ENCODE results near the gene CCDC73.
"Not testable (repeated sequence)": the region's sequence is repeated elsewhere in the genome, so short reads cannot be mapped to it uniquely, and the experiment has no call there.

CCDC73 gene

DNA sequence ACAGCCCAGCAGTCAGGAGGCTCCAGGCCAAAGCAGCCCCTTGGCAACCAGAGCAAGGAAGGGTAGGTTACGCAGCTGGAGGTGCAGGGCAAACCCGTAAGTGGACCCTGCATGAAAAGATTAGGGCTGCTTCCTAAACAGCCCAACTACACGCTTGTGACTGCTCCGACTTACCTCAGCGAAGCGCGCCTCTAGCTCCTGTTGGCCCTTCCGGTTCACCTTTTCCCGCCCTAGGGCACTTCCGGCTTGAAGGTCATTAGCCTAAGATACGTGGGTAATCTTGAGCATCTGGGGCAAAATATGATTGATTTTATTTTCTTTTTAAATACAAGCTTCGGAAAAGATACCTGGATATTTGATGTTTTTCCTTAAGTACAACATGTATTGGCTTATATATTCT, at the start of gene CCDC73:
CCDC73 (minus strand) TSS at position 224 of the 400 bp plus-strand sequence. CDS start 34,419 bp downstream, outside the sequence.
- DNase-seq = no peak

DNA sequence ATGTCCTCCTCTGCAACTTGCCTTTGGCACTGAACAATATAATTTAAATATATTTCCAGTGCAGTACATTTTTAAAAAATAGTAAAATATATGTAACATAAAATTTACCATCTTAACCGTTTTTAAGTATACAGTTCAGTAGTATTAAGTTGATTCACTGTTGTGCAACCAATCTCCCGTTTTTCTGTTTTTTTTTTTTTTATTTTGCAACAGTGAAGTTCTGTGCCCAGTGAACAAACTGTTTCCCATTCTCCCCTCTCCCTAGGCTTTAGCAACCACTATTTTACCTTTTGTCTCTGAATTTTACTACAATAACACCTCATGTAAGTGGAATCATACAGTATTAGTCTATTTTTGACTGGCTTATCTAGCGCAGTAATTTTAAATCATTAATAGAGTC, 49.1 kb upstream of the CCDC73 start:
- DNase-seq = no peak

DNA sequence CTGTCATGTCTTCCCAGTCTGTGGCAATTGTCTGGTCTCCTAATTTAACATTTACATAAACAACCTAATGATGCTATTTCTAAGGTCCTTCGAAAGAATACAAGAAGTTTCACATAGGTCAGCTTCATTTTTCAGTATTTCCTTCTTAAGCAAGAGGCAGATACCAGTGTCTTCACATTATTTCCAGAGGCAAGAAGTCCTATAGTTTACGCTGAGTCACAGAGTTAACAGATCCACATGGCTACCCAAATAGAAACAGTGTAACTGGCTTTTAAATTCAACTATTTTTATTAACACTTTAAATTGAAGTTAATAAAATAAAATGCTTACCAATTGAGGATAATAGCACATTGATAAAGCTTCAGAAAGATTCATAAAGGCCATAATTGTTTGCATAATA, 46.1 kb upstream of the CCDC73 start:
- no peak for DNase-seq

DNA sequence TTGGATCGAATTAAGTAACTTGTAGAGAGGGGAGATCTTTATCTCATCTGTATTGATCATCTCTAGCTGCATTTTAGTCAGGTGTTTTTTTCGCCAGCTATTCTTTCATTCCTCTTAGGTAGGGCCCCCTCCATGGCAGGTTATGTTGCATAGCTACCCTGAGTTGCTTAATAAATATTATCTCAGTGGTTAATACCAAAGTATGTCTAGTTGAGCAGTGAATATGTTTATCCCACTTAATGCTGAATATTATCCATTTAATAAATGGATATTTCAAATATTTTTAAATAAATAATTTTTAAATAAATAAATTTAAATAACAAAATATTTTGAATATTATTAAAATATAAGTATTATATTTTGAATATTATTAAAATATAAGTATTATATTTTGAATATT, 44.8 kb upstream of the CCDC73 start:
- no peak for DNase-seq

DNA sequence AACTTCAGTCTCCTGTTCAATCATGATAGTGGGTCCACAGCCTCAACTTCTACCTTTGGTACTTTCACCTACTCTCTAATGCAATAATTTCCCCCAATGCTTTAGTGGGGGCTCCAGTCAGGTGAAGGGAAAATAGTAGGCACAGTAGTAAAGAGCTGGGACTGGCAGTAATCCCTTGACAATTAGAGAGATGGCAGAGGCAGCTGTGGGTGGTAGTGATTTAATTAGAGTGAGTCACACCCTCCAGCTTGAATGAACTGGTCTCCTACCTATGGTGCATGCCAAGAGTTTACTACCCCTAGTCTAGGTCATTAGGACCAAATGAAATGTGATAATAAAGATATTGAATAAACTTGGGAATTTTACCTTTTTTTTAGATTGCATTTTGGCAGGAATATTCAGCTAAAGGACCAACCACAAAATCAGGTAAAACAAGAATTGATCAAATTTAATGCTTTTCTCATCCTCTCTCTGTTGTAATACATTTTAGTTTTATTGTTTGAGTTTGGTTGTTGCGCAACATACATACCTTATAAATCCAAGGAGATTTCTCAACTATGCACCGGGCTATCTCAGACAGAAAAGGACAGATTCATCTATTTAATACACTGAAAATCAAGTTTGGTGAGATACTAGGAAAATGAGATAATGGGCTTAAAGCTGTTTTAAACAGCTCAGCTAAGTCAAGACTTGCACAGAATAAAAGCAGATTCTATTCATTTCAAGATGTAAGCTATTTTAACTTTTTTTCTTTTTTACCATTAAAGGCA, 44.2 kb upstream of the CCDC73 start:
- DNase-seq = no peak

DNA sequence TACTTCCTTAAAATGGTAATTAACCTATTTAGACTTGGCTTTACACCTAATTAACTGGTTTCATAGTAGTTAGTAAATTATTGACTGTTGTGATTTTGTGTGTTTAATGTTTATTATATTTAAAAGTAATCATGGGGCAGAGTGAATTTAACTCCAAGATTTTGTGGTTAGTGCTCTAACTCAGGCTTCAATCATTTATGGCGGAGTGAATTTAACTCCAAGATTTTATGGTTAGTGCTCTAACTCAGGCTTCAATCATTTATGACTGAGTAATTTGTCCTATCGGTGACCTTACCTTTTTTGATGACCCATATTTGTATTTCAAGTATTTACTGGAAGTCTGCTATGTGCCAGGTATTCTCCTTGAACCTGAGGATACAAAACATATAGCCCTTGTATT, 42.5 kb upstream of the CCDC73 start:
- no peak for DNase-seq

DNA sequence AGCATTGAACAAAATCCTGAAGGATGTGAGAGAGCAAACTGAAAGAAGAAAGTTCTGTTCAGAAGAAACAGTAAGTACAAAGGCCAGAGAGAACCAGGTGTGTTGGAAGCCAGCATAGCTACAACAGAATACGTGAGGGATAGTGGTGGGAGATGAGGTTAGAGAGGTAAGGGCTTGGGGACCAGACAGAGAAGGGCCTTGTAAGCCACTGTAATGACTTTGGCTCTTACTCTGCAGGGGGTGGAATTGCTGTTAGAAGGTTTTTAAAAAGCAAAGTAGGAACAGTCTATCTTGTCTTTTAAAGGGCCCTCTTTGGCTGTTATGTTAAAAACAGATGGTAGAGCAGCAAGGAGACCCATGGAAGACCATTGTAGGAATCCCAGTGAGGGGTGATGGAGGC, 39.5 kb upstream of the CCDC73 start:
- no peak for DNase-seq

DNA sequence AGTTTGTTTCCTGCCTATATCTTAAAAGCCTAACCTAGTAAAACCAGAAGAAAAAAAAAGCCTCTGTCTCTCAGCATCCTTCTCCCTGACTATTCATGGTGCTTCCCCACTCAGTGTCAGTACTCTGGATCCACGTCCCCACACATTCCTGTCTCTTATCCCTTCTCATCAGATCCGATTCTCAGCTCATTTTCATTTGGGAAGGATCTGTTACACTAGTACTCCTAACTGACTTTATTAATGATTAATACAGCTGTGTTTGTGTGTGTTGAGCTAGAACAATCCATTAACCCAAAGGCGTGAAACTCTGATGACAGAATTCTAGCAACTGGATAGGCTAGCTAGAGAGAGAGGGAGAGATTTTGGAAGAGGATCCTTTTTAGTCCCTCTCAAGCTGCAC, 36.8 kb upstream of the CCDC73 start:
- no peak for DNase-seq

DNA sequence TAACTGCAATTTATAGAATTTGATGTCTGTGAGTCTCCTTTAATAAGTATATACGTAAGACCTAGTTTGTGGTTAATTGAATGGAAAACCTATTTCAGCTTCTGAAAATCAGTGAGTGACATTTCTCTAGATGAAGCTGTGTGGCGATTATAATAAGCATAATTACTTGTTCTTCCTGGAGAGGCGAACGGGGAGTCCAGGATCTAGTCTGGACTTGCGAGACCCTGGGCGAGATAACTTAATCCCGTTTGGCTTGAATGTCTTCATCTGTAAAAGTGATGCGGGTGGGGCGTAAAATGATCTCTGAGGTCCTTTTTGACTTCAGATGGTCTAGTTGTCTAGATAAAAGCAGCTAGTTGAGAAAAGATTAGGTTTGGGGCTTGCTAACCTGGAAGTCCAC, 36.3 kb upstream of the CCDC73 start:
- DNase-seq = no peak

DNA sequence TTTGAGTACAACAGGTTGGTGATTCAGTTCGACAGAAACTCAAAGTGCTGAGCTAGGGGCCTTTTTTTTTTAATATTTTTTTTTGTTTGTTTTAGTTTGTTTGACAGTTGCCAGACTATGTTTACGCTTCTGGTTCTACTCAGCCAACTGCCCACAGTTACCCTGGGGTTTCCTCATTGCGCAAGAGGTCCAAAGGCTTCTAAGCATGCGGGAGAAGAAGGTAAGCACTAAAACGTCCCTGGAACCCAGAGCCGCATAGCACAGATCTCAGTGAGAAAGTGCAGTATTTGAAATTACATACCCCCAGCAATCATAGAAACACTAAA, 35.9 kb upstream of the CCDC73 start:
- no peak for DNase-seq

DNA sequence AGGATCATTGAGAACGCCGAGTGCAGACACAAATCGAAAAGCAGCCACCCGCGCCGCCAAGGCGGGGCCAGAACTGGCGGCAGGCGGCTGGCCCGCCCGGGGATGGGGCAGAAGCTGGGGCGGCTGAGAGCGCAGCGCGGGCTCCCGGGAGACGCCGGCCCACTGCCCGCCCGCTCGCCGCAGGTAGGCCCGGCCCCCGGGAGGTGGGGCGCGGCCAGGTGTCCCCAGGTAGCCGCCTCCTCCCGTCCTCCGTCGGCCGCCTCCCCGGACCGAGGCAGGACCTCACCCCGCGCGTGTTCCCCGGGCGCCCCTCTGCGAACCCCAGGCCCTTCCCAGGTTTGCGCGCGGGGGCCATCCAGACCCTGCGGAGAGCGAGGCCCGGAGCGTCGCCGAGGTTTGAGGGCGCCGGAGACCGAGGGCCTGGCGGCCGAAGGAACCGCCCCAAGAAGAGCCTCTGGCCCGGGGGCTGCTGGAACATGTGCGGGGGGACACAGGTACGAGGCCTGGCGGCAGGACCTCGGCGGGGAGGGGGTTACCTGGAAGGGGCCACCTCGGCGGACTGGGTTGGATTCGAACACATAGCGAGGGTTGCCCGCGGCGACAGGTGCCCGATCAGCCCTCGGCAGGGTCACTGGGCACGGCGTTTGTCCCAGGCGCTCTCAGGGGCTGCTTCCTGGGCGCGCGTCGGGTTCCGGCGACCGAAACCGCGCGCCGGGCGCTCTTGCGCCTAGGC, 35.4 kb upstream of the CCDC73 start, which contains the start of gene PRRG4:
PRRG4 (plus strand) TSS at position 248 of the 733 bp plus-strand sequence. CDS start 603 bp downstream, outside the sequence.
- peak; percentile 9 to 45 for DNase-seq

DNA sequence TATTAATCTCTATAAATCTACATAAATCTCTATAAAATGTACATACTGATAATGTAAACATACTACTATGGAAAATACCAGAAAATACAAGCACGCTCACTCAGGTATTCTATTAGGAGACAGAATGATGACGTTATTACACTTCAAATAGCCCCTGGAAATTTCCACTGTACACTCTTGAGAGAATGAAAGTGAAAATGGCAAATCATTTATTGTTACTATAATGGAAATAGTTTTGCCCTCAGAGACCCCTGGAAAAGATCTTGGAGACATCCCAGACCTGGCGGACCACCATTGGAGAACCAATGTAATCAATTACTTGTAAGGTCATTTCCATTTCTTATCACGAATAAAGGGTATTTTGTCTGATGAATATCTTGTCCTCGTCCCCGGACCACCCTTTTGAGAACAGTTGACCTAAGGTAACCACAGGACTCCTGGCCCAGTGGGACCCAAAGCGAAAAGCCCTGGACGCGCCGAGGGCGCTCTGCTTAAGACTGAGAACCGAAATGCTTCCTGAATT, 34.8 kb upstream of the CCDC73 start:
- DNase-seq = no peak

DNA sequence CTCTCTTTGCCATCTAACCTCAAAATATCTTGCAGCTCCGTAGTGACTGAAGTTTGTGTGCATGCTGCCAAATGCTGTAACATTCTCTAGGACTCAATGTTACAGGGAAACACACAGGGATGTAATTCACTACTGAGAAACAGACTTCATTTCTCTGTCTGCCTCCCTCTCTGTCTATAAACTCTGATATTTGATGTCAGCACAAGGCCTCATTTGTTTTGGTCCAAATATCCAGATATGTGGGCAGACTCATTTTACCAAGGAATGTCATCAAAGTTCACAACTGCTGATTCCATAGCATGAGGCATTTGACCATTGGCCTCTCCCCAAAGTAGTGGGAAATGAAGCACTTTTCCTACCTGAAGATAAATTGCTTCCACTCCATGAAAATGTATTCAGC, 32.8 kb upstream of the CCDC73 start:
- no peak for DNase-seq

DNA sequence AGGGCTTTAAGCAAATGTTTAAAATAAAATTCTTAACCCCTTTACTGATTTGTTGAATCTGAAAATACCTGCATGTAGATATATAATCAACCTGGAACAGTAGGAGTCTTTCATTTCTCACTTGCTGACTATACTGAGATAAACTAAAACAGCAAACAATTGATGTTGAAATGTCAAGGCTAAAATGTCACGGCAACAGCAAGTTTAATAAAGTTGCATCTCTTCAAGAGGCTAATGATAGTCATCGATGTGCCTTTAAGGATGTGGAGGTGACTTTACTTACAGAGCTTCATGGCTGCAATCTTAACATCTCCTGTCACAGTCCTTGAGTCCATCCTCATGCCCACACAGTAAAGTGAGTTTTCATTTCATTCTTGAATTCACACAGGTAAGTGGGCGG, 31.7 kb upstream of the CCDC73 start:
- no peak for DNase-seq

DNA sequence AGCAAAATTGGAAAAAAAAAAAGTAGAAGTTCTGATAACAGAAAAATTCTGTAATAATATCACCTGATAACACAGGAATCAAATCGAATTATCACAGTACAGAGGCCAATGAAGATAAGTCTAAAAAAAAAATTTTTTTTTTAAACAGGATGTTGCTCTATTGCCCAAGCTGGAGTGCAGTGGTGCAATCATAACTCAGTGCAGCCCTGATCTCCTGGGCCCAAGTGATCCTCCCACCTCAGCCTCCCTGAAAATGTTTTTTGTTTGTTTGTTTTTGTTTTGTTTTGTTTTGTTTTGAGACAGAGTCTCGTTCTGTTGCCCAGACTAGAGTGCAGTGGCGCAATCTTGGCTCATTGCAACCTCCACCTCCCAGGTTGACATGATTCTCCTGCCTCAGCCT, 29.2 kb upstream of the CCDC73 start:
- DNase-seq = not testable (repeated sequence)

DNA sequence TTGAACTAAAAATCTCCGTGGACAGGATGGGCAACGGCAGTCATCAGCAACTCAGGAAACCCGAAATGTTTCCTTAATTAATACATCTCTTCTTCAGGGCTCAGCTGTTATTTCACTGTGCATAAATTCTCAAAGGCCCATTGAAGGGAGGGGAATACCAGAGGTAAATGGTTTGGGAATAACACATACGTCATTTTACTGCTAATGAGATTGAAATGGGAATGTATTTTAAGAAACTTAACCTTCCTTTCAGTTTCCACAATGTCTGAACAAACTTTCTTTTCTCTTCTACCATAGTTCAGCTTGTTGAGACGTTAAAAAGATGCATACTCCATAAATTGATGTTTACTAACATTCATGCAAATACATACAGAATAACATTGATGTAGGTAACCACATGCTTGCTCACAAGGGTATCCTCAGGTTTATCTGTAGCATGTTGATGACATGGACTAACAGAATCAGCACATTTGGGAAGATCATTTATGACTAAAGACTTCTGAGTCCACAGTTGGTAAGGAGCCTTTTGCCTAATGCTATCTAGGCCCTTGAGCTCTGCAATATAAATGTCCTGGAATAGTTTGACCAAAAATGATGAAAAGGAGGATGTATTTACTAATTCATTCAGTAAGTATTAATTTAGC, 27.6 kb upstream of the CCDC73 start:
- no peak for DNase-seq

DNA sequence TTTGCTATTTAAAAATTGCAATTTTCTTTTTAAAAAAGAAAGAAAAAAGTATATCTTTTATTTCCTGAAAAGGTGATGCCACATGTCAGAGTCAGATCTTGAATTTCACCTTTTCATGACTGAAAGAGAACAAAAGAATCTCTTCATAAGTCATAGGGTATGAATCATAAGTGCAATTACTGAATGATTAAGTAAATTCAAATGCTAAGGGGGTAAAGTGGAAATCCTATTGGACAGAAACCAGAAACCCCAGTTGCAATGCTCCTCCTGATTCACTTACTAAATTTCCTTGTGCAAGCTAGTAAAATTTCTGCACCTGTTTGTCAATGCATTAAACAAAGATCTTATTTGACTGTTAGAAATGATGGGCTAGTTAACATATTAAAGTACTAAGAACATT, 27.1 kb upstream of the CCDC73 start:
- DNase-seq = no peak

DNA sequence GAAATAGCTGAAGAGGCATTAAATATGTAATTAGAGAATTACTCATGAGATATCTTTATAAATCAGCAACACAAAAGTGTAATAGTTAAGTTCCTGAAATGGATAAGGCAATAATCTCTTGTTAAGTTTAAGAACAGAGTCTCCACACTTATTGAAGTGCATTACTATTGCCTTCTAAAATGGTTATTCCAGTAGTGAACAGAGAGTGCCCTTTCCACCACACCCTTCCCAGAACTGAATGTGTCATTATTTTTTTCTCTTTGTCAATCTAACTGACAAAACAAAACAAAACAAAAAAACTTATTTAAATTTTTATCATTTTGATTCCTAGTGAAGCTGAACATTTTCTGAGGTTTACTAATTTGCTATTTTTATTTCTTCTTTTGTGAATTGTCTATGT, 26.0 kb upstream of the CCDC73 start:
- DNase-seq = no peak

DNA sequence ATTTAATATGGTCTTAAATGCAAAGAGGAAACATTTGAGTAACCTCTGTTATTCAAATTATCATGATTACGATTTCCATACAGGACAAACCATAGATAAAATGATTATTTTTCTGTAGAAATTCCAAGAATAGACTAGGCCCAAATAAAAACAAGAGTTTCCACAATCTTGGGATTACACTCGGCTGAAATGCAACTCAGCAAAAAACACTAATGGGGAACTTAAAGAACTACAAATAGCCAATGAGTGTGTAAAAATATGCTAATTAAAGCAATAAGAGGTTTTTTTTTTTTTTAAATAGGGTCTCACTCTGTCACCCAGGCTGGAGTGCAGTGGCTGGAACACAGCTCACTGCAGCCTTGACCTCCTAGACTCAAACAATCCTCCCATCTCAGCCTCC, 24.7 kb upstream of the CCDC73 start:
- DNase-seq = no peak

DNA sequence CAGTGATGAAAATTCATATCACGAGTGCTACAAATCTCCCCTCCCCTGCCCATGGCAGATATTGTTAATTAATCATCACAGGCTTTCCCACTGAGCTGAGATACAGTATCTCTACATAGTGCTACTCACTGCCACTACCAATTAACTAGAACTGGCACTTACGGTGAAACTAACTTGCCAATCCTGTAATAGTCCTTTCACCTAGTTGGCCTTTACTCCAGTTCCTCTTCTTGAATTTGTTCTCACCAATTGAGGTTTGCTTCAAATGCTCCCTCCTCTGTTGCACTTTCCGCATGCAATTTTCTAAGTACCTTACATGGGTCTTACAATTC, 23.4 kb upstream of the CCDC73 start:
- no peak for DNase-seq

DNA sequence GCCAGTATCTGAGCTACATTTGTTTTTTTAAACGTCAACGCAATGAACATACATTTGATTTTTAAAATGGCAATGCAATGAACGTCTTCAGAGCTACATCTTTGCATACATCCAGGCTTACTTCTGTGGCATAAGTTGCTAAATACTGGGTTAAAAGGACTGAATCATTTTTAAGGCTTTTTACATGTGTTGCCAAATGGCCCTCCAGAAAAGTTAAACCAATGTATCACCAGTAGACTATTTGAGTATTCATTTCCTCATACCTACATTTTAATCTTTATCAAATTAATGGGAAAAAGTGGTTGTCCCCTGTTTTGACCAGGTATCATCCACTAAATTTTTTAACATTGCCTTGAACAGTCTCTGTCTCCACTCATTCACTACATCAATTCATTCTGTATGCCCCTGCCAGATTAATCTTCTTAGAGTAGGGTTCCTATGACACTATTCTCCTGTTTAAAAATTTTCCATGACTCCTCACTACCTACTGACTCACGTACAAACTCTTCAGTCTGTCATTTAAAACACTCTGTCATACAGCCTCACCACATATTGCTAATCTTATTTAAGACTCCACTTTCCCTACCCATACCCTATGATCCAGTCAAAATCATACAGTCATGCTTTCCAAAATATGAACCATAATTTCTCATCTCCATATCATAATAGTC, 22.9 kb upstream of the CCDC73 start:
- no peak for DNase-seq

DNA sequence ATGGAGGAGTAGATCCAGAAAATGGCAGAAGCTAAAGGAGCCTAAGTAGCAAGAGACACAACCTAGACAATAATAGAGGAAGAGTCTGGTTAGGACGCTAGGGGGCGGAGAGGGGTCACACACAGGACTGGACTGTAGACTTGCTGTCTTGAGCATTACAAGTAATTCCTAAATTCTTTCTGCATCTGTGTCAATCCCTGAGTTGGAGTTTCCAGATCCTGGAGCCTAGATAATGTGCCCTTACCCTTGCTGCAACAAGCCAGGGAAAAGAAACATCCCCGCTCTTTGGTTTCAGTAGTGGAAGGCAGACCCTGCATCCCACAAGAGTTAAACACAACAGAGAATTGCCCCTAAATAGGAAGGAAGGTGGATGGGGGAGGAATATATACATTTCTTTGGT, 14.9 kb upstream of the CCDC73 start:
- DNase-seq = peak; percentile 17 to 38

DNA sequence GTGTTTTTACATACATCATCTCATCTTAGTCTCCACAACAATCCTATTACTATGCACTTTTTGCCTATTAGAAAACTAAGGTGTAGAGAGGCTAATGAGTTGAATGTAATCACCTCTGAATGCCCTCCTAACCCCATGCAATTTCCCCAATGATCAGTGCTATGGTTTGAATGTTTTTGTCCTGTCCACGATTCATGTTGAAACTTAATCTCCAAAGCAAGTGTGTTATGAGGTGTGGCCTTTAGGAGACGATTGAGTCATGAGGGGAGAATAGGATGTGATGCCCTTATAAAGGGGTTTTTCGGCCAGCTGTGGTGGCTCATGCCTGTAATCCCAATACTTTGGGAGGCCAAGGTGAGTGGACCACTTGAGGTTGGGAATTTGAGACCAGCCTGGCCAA, 2.0 kb upstream of the CCDC73 start:
- DNase-seq = no peak

Measured in stimulated activated CD4-positive, alpha-beta T cell treated with anti-CD3 and anti-CD28 coated beads, Interleukin-4, amount 100 ng/mL, for 4 hours (primary cell).